Brain microvascular endothelial cell (primary cell): ENCODE results near the gene SMAP1.

Source experiments
- DNase-seq: peaks from one replicate; pipeline ENCODE4 v3.0.0-alpha.2; 2020
- H3K27ac ChIP-seq: fragments of 250-450 bp; sonication (Bioruptor Pico); 2 replicates; pipeline ENCODE4 v1.5.1; 2020; ENCODE audit warnings: mild to moderate bottlenecking, moderate library complexity
- H3K27me3 ChIP-seq: fragments of 250-450 bp; sonication (Bioruptor Pico); replicated peaks from 2 replicates; pipeline ENCODE4 v1.5.1; 2020; ENCODE audit warnings: mild to moderate bottlenecking
- H3K36me3 ChIP-seq: fragments of 250-450 bp; sonication (Bioruptor Pico); replicated peaks from 2 replicates; pipeline ENCODE4 v1.5.1; 2020; ENCODE audit warnings: mild to moderate bottlenecking
- H3K4me3 ChIP-seq: 2 replicates; pipeline ENCODE4 v1.5.1; 2011; ENCODE audit warnings: low read depth, mild to moderate bottlenecking, control low read depth, low read length, moderate library complexity
- in situ Hi-C: cut with HindIII; loops from 2 replicates; pipeline ENCODE4 v1.10.0; 2017; ENCODE audit warnings: low sequenced_read_pairs, low pct_ligation_motif_present
- TF ChIP-seq, protein P1 (sequence below): IDR thresholded peaks from 2 replicates; pipeline ENCODE4 v1.5.1; 2011; ENCODE audit warnings: low read depth, mild to moderate bottlenecking, moderate library complexity, low read length, control low read depth, inconsistent platforms; ENCODE audit errors: missing control alignments

The SMAP1 gene

DNA sequence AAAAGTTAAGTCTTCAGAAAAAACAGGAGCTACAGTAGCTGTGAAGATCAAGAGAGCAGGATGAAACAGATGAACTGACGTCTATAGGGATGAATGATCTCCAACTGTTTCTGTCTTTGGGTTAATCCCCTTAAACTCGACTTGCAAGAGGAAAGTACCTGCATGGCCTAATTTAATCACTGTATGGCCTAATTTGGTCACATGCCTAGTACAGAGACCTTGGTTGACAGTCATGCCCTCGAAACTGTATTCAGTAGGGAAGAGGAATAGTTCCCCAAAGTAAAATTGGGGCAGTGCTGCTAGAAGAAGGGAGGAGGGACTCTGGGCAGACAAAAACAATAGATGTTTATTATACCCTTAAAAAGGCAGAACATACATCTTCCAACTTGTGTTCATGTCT is 10.0 kb upstream of the SMAP1 start:
- in situ Hi-C loops: no loop called here
- no peak overlapping the region for H3K27ac ChIP-seq
- TF ChIP-seq, protein P1, sequence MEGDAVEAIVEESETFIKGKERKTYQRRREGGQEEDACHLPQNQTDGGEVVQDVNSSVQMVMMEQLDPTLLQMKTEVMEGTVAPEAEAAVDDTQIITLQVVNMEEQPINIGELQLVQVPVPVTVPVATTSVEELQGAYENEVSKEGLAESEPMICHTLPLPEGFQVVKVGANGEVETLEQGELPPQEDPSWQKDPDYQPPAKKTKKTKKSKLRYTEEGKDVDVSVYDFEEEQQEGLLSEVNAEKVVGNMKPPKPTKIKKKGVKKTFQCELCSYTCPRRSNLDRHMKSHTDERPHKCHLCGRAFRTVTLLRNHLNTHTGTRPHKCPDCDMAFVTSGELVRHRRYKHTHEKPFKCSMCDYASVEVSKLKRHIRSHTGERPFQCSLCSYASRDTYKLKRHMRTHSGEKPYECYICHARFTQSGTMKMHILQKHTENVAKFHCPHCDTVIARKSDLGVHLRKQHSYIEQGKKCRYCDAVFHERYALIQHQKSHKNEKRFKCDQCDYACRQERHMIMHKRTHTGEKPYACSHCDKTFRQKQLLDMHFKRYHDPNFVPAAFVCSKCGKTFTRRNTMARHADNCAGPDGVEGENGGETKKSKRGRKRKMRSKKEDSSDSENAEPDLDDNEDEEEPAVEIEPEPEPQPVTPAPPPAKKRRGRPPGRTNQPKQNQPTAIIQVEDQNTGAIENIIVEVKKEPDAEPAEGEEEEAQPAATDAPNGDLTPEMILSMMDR: no peak

DNA sequence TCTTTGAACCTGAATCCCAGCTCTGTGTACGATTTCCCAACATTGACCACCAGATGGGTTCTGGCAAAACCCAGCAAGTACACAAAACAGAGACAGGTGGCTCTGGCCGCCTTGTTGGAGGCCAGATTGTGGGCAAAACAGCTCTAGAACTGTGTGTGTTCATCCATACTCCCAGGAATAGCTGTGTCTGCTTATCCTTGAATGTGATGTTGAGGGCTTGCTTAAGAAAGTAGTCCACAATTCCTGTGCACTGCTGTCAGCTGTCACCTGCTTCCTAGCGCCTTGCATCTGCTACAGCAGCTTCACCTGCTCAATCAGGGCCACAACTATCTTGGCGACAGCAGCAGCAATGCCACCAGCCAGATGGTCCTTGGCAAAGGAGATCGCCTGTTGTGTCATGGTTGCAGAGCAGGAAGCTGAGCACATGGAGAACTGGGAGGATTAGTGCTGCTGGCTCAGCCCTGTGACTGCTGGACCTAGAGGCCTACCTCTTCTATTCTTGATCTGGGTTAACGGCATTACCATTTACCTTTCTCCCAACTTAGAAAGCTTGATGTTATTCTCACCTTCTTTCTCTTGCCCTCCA is 3.7 kb upstream of the SMAP1 start:
- TF ChIP-seq, protein P1: no peak
- in situ Hi-C loops: no loop called here

More for the DNA sequence above, 10.0 kb upstream of the SMAP1 start:
- Histone ChIP-seq H3K27me3 (no peaks in the 10 kb centered on the region), H3K36me3 (no peaks in the 10 kb centered on the region), H3K4me3 (no peak overlapping the region)
- DNase-seq: no peak

DNA sequence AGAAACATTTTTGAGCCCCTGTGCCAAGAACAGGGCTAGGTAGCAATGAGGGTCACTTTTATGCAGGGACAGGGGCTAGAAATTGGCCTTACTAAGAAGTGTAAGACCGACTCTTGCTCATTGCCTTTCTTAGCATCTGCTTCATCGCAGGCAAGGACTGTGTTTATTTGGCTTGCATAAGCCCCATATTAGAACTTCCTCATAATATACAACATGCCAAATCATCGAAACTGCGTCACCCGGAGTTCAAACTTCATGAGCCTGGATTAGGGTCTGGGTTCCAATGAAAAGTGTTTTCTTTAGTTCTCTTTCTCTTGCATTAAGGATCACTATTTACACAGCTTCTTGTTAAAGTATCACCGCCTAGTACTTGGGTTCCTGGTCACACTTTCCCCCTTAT is 977 bp upstream of the SMAP1 start:
- no peak overlapping the region for H3K4me3 ChIP-seq
- in situ Hi-C loops: no loop called here
- no peaks in the 10 kb centered on the region for H3K27me3 ChIP-seq
- no peak overlapping the region for H3K27ac ChIP-seq
- TF ChIP-seq, protein P1: no peak
- H3K36me3 ChIP-seq: no peaks in the 10 kb centered on the region
- no peak for DNase-seq

More for the DNA sequence above, 3.7 kb upstream of the SMAP1 start:
- H3K27me3 ChIP-seq: no peaks in the 10 kb centered on the region
- no peak overlapping the region for H3K4me3 ChIP-seq
- H3K36me3 ChIP-seq: no peaks in the 10 kb centered on the region
- DNase-seq: no peak
- no peak overlapping the region for H3K27ac ChIP-seq

DNA sequence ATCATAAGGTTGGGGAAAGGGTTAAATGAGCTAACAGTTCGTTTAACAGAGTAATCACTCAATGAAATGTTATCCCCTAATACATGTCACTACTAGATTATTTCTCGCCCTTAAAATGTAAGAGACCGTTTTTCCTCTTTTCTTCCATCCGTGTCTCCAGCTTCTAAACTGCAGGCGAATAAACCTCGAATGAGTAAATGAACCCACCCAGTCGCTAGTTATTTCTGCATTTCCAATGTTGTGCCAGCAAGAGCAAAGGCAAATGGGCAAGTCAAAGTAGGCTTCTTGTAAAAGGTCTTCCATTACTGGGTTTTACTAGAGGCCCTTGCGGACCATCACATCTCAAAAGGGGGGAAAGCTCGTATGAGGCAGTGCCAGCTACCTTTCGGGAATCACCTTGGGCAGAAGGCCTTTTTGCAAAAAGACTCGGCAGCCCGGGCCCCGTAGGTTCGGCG is 400 bp upstream of the SMAP1 start:
- TF ChIP-seq, protein P1: no peak
- Histone ChIP-seq H3K4me3 (peak overlapping the region; percentile 84), H3K27me3 (no peaks in the 10 kb centered on the region), H3K36me3 (no peaks in the 10 kb centered on the region), H3K27ac (peak overlapping the region; percentile 66)
- no peak for DNase-seq
- in situ Hi-C loops: no loop called here

DNA sequence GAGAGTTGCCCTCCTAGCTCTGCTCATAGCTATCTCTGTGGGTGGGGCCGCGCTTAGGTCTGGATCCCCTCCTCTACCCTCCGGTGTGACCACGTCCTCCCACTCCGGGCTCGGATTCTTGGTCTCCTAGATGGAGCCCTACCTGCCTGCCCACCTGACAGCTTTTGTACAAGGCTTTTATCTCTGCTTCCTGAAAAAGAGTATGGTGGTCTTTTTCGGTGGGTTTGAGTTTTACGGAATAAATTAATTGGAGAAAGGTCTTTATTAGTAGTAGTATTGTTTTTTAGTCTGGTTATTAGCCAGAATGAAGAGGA is 773 bp downstream of the SMAP1 start:
- TF ChIP-seq, protein P1: no peak
- H3K27ac ChIP-seq: no peak overlapping the region
- H3K27me3 ChIP-seq: no peaks in the 10 kb centered on the region
- no peak for DNase-seq
- in situ Hi-C loops: no loop called here
- no peaks in the 10 kb centered on the region for H3K36me3 ChIP-seq
- H3K4me3 ChIP-seq: peak overlapping the region; percentile 84

DNA sequence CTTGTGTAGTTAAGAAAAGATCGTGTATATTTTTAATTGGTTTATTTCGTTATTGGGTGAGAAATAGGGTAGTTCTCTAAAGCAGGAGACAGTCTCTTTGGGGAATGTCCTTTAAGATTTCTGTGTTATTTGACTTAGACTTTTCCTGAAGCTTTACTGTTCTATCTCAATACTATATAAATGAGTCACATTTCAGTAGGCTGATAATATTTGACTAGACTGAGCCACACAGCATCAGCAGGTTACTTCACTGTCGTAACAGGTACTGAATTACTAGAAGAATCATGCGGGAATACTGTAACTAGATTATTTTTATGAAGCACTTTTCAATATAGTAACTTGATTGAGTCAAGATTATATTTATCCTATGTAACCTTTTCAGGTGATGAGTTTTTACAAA is 1.4 kb downstream of the SMAP1 start:
- Histone ChIP-seq H3K36me3 (no peaks in the 10 kb centered on the region), H3K27me3 (no peaks in the 10 kb centered on the region), H3K27ac (no peak overlapping the region), H3K4me3 (no peak overlapping the region)
- no peak for DNase-seq
- in situ Hi-C loops: no loop called here
- TF ChIP-seq, protein P1: no peak
